ENCODE measurements around the gene GJB6.

- TF ChIP-seq TAF1 (IDR thresholded peaks at IDR 0.05; ENCODE audit: borderline replicate concordance, insufficient read depth, low read length), result no peak
- TF ChIP-seq POLR2AphosphoS5 (IDR thresholded peaks at IDR 0.05; ENCODE audit: low read depth, low read length), result no peak
- no peak for TF ChIP-seq REST (IDR thresholded peaks at IDR 0.05; ENCODE audit: insufficient read depth in 1 of 2, low read depth in 2 of 2, low read length in 2 of 2)
- TF ChIP-seq SIN3A (IDR thresholded peaks at IDR 0.05; ENCODE audit: borderline replicate concordance, insufficient read depth, low read length), result no peak
Measured at GRCh38 chr13:20222553-20222952, 9.6 kb downstream of the GJB6 start.

Measured in PFSK-1 (cell line).